Neural progenitor cell (in vitro differentiated cells): ENCODE results near the gene TDRD10. TPM values are rescaled to one million over a fixed set of nuclear protein-coding genes. Genes with fewer than 3 reads are reported as not detected.

ENCODE experiments used
- DNase-seq: peaks from one replicate; pipeline ENCODE4 v3.0.0-alpha.2; 2016; ENCODE audit warnings: low spot score
- H2AFZ ChIP-seq: fragments of 200-600 bp; sonication (generic); replicated peaks from 2 replicates; pipeline ENCODE4 v1.6.1; 2016; ENCODE audit warnings: antibody characterized with exemption
- H3F3A ChIP-seq: fragments of 200-600 bp; sonication (generic); 2 replicates; pipeline ENCODE4 v1.6.1; 2016; ENCODE audit warnings: antibody characterized with exemption, low read depth
- H3K27ac ChIP-seq: fragments of 200-600 bp; sonication (generic); 2 replicates; pipeline ENCODE4 v1.5.1; 2016; ENCODE audit warnings: mild to moderate bottlenecking
- H3K27me3 ChIP-seq: fragments of 200-600 bp; sonication (generic); 2 replicates; pipeline ENCODE4 v1.6.1; 2016; ENCODE audit warnings: mild to moderate bottlenecking, moderate library complexity
- H3K36me3 ChIP-seq: fragments of 200-600 bp; sonication (generic); 2 replicates; pipeline ENCODE4 v1.5.1; 2016
- H3K4me1 ChIP-seq: fragments of 200-600 bp; sonication (generic); 2 replicates; pipeline ENCODE4 v1.6.1; 2016; ENCODE audit warnings: mixed run types
- H3K4me2 ChIP-seq: fragments of 200-600 bp; sonication (generic); 2 replicates; pipeline ENCODE4 v1.6.1; 2016
- H3K4me3 ChIP-seq: fragments of 200-600 bp; sonication (generic); 2 replicates; pipeline ENCODE4 v1.5.1; 2016
- H3K79me2 ChIP-seq: fragments of 200-600 bp; sonication (generic); 2 replicates; pipeline ENCODE4 v1.6.1; 2016; ENCODE audit warnings: low read depth
- H3K9ac ChIP-seq: fragments of 200-600 bp; sonication (generic); 2 replicates; pipeline ENCODE4 v1.6.1; 2016
- H3K9me3 ChIP-seq: fragments of 200-600 bp; sonication (generic); 2 replicates; pipeline ENCODE4 v1.5.1; 2016; ENCODE audit warnings: low read depth
- H4K20me1 ChIP-seq: fragments of 200-600 bp; sonication (generic); 2 replicates; pipeline ENCODE4 v1.6.1; 2016; ENCODE audit warnings: low read depth
- H3K27ac Mint-ChIP-seq: 3 replicates; pipeline ENCODE4 v1.8.0; 2021; ENCODE audit warnings: mixed read lengths
- H3K27me3 Mint-ChIP-seq: 2 replicates; pipeline ENCODE4 v1.8.0; 2022; ENCODE audit warnings: low read depth, mild to moderate bottlenecking, inconsistent platforms, moderate library complexity, mixed read lengths; ENCODE audit not compliant: insufficient read depth
- H3K36me3 Mint-ChIP-seq: 3 replicates; pipeline ENCODE4 v1.8.0; 2021; ENCODE audit warnings: mixed read lengths
- H3K4me1 Mint-ChIP-seq: 3 replicates; pipeline ENCODE4 v1.8.0; 2021; ENCODE audit warnings: mixed read lengths
- H3K4me3 Mint-ChIP-seq: 3 replicates; pipeline ENCODE4 v1.8.0; 2021; ENCODE audit warnings: mild to moderate bottlenecking, moderate library complexity, mixed read lengths
- H3K9me3 Mint-ChIP-seq: 3 replicates; pipeline ENCODE4 v1.8.0; 2020; ENCODE audit warnings: mixed read lengths
- EZH2 ChIP-seq: fragments of 200-600 bp; sonication (generic); IDR thresholded peaks from 2 replicates; pipeline ENCODE4 v1.6.1; 2017; ENCODE audit warnings: antibody characterized with exemption, mild to moderate bottlenecking, moderate library complexity
- EZH2phosphoT487 ChIP-seq: fragments of 200-600 bp; sonication (generic); IDR thresholded peaks from 2 replicates; pipeline ENCODE4 v1.6.1; 2017; ENCODE audit warnings: antibody characterized with exemption
- total RNA-seq: library from RNA; depleted of rRNA; stranded (reverse); fragments of >200 nt; gene quantifications from 2 replicates; pipeline ENCODE4 v1.2.3, GENCODE V29; 2015; ENCODE audit warnings: low replicate concordance
- TF ChIP-seq, protein P1 (sequence below): fragments of 200-600 bp; sonication (generic); IDR thresholded peaks from 2 replicates; pipeline ENCODE4 v1.5.1; 2017; ENCODE audit warnings: antibody characterized with exemption, mild to moderate bottlenecking

Gene TDRD10
- total RNA-seq, 1 donor from 2014 or later, result not detected

- H3K27ac Mint-ChIP-seq, result no peak overlapping the region
Observed at GRCh38 chr1:154594811-154595210, 92.8 kb downstream of the TDRD10 start.

DNA sequence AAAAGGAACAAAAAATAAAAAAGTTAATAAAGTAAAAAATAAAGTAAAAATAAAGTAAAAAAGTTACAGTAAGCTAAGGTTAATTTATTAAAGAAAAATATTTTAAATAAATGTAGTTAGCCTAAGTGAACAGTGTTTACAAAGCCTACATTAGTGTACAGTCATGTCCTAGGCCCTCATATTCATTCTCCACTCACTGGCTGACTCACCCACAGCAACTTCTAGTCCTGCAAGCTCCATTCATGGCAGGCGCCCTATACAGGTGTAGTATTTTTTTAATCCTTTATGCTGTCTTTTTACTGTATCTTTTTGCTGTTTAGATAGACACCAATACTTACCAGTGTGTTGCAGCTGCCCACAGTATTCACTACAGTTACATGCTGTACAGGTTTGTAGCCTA lies 93.6 kb downstream of the TDRD10 start:
- H4K20me1 ChIP-seq, result peaks cover 22% of the 10 kb centered on the region

More at GRCh38 chr1:154594811-154595210, 92.8 kb downstream of the TDRD10 start:
- Histone ChIP-seq H3K9ac (no peak overlapping the region), H3K79me2 (peaks cover 11% of the 10 kb centered on the region), H3K4me2 (no peak overlapping the region), H3K4me1 (no peaks in the 10 kb centered on the region), H3K27ac (no peak overlapping the region), H4K20me1 (peaks cover 14% of the 10 kb centered on the region), H3F3A (no peaks in the 10 kb centered on the region), H3K27me3 (no peaks in the 10 kb centered on the region), H3K9me3 (no peaks in the 10 kb centered on the region), H3K4me3 (no peak overlapping the region), H2AFZ (no peak overlapping the region), H3K36me3 (no peaks in the 10 kb centered on the region)
- Mint-ChIP-seq H3K27me3 (no peaks in the 10 kb centered on the region), H3K4me1 (no peaks in the 10 kb centered on the region), H3K36me3 (peaks cover 39% of the 10 kb centered on the region), H3K4me3 (no peak overlapping the region), H3K9me3 (no peaks in the 10 kb centered on the region)
- TF ChIP-seq EZH2, result no peak
- TF ChIP-seq EZH2phosphoT487, result no peak
- TF ChIP-seq, protein P1, sequence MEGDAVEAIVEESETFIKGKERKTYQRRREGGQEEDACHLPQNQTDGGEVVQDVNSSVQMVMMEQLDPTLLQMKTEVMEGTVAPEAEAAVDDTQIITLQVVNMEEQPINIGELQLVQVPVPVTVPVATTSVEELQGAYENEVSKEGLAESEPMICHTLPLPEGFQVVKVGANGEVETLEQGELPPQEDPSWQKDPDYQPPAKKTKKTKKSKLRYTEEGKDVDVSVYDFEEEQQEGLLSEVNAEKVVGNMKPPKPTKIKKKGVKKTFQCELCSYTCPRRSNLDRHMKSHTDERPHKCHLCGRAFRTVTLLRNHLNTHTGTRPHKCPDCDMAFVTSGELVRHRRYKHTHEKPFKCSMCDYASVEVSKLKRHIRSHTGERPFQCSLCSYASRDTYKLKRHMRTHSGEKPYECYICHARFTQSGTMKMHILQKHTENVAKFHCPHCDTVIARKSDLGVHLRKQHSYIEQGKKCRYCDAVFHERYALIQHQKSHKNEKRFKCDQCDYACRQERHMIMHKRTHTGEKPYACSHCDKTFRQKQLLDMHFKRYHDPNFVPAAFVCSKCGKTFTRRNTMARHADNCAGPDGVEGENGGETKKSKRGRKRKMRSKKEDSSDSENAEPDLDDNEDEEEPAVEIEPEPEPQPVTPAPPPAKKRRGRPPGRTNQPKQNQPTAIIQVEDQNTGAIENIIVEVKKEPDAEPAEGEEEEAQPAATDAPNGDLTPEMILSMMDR, result no peak
- DNase-seq, result no peak

More for the DNA sequence above, 93.6 kb downstream of the TDRD10 start:
- H3K9me3 Mint-ChIP-seq, result no peaks in the 10 kb centered on the region
- Histone ChIP-seq H3K36me3 (no peaks in the 10 kb centered on the region), H3K27ac (no peak overlapping the region), H3K79me2 (peaks cover 19% of the 10 kb centered on the region), H3K4me2 (no peak overlapping the region), H3K4me3 (no peak overlapping the region), H3K4me1 (no peaks in the 10 kb centered on the region), H3F3A (no peaks in the 10 kb centered on the region), H3K27me3 (no peaks in the 10 kb centered on the region), H3K9me3 (no peaks in the 10 kb centered on the region), H3K9ac (no peak overlapping the region), H2AFZ (no peak overlapping the region)
- peaks cover 38% of the 10 kb centered on the region for H3K36me3 Mint-ChIP-seq
- H3K4me1 Mint-ChIP-seq, result no peaks in the 10 kb centered on the region
- H3K27ac Mint-ChIP-seq, result no peak overlapping the region
- DNase-seq, result no peak
- peaks cover under 1% of the 10 kb centered on the region for H3K27me3 Mint-ChIP-seq
- H3K4me3 Mint-ChIP-seq, result no peak overlapping the region
- TF ChIP-seq, protein P1, result no peak
- no peak for TF ChIP-seq EZH2phosphoT487
- no peak for TF ChIP-seq EZH2

Other genes with a start within 250 kb of the TDRD10 start
- 57.9 and 65.9 TPM in 2 replicates for gene HAX1, start 229.6 kb upstream of the TDRD10 start, total RNA-seq
- gene AQP10, start 181.1 kb upstream of the TDRD10 start, total RNA-seq, result not detected in 2 replicates
- 41.6 and 63.4 TPM in 2 replicates for gene ATP8B2, start 176.7 kb upstream of the TDRD10 start, total RNA-seq
- gene IL6R, start 96.9 kb upstream of the TDRD10 start, total RNA-seq, result 0.09 TPM in 1 of 2 replicates, not detected in the other
- gene SHE, start 193 bp downstream of the TDRD10 start, total RNA-seq, result 0.04 TPM in 1 of 2 replicates, not detected in the other
- 36.0 and 96.2 TPM in 2 replicates for gene UBE2Q1, start 56.4 kb downstream of the TDRD10 start, total RNA-seq
- 0.11 and 2.3 TPM in 2 replicates for gene CHRNB2, start 65.6 kb downstream of the TDRD10 start, total RNA-seq
- 128 and 139 TPM in 2 replicates for gene ADAR, start 106.0 kb downstream of the TDRD10 start, total RNA-seq